HEK293 (cell line): Measurements from ENCODE around the gene APBB2.

Source experiments
- CTCF ChIA-PET: fragments of 350-600 bp; formaldehyde crosslinking; extraction: SDS; loops from one replicate; lab custom pipeline; 2021; ENCODE audit warnings: antibody characterized with exemption; lab: Yijun Ruan, JAX
- POLR2A ChIA-PET: fragments of 300-600 bp; formaldehyde crosslinking; extraction: SDS; loops from one replicate; lab custom pipeline; 2020; ENCODE audit warnings: antibody characterized with exemption, inconsistent platforms; lab: Yijun Ruan, JAX
- H3K27ac ChIP-seq: fragments of 200-500 bp; sonication (Bioruptor generic); 2 replicates; pipeline ENCODE4 v1.5.1; 2014; ENCODE audit warnings: low read depth, low read length, control low read depth, inconsistent platforms; ENCODE audit errors: extremely low read depth
- H3K36me3 ChIP-seq, 2 experiments: fragments of 200-500 bp in 1 of 2; sonication (Bioruptor generic) in 1 of 2; 1 replicate in 1 of 2; 2 replicates in 1 of 2; pipeline ENCODE4 v1.5.1; 2014 to 2017; ENCODE audit warnings: inconsistent platforms in 2 of 2, low read length in 2 of 2; ENCODE audit not compliant: control insufficient read depth in 2 of 2, insufficient read depth in 1 of 2
- H3K4me1 ChIP-seq: fragments of 200-500 bp; sonication (Bioruptor generic); 2 replicates; pipeline ENCODE4 v1.5.1; 2014; ENCODE audit warnings: mild to moderate bottlenecking, low read length, inconsistent platforms; ENCODE audit not compliant: control insufficient read depth, insufficient read depth
- H3K4me3 ChIP-seq: 2 replicates; pipeline ENCODE4 v1.5.1; 2011; ENCODE audit warnings: low read depth, mild to moderate bottlenecking, control low read depth, low read length, moderate library complexity
- H3K9me3 ChIP-seq: fragments of 200-500 bp; sonication (Bioruptor generic); 2 replicates; pipeline ENCODE4 v1.5.1; 2014; ENCODE audit warnings: low read depth, low read length, inconsistent platforms; ENCODE audit not compliant: control insufficient read depth, insufficient read depth
- ELK4 ChIP-seq: IDR thresholded peaks from 2 replicates; pipeline ENCODE4 v1.6.1; 2011; ENCODE audit warnings: mild to moderate bottlenecking, low read depth, low read length, borderline replicate concordance
- KLF7 ChIP-seq: fragments of 450-650 bp; formaldehyde crosslinking; IDR thresholded peaks from 2 replicates; pipeline ENCODE4 v1.5.1; 2016; ENCODE audit warnings: missing biosample characterization, missing genetic modification characterization, borderline replicate concordance
- MZF1 ChIP-seq: fragments of 450-650 bp; formaldehyde crosslinking; IDR thresholded peaks from 2 replicates; pipeline ENCODE4 v1.5.1; 2017; ENCODE audit warnings: missing biosample characterization, missing genetic modification characterization, borderline replicate concordance
- ZEB2 ChIP-seq: fragments of 450-650 bp; formaldehyde crosslinking; IDR thresholded peaks from 2 replicates; pipeline ENCODE4 v1.5.1; 2016; ENCODE audit warnings: missing biosample characterization, missing genetic modification characterization
- ZNF10 ChIP-seq: fragments of 450-650 bp; formaldehyde crosslinking; IDR thresholded peaks from 2 replicates; pipeline ENCODE4 v1.5.1; 2017; ENCODE audit warnings: missing biosample characterization, missing genetic modification characterization
- ZNF157 ChIP-seq: fragments of 450-650 bp; formaldehyde crosslinking; IDR thresholded peaks from 2 replicates; pipeline ENCODE4 v1.5.1; 2016; ENCODE audit warnings: missing biosample characterization, missing genetic modification characterization
- ZNF16 ChIP-seq: fragments of 450-650 bp; formaldehyde crosslinking; IDR thresholded peaks from 2 replicates; pipeline ENCODE4 v1.5.1; 2016; ENCODE audit warnings: low read depth, missing biosample characterization, missing genetic modification characterization
- ZNF174 ChIP-seq: fragments of 450-650 bp; formaldehyde crosslinking; IDR thresholded peaks from 2 replicates; pipeline ENCODE4 v1.5.0; 2017; ENCODE audit warnings: missing biosample characterization, mild to moderate bottlenecking, missing genetic modification characterization
- ZNF202 ChIP-seq: fragments of 450-650 bp; formaldehyde crosslinking; IDR thresholded peaks from 2 replicates; pipeline ENCODE4 v1.5.1; 2016; ENCODE audit warnings: missing biosample characterization, missing genetic modification characterization, borderline replicate concordance
- ZNF211 ChIP-seq: fragments of 450-650 bp; formaldehyde crosslinking; IDR thresholded peaks from 2 replicates; pipeline ENCODE4 v1.5.1; 2016; ENCODE audit warnings: low read depth, missing biosample characterization, missing genetic modification characterization
- ZNF223 ChIP-seq: fragments of 450-650 bp; formaldehyde crosslinking; IDR thresholded peaks from 2 replicates; pipeline ENCODE4 v1.5.1; 2016; ENCODE audit warnings: missing biosample characterization, missing genetic modification characterization
- ZNF280C ChIP-seq: fragments of 450-650 bp; formaldehyde crosslinking; IDR thresholded peaks from 2 replicates; pipeline ENCODE4 v1.5.1; 2016; ENCODE audit warnings: missing biosample characterization, missing genetic modification characterization
- ZNF510 ChIP-seq: fragments of 450-650 bp; formaldehyde crosslinking; IDR thresholded peaks from 2 replicates; pipeline ENCODE4 v1.5.1; 2018; ENCODE audit warnings: mild to moderate bottlenecking, missing genetic modification characterization, missing biosample characterization; ENCODE audit not compliant: insufficient replicate concordance
- ZNF585B ChIP-seq: fragments of 450-650 bp; formaldehyde crosslinking; IDR thresholded peaks from 2 replicates; pipeline ENCODE4 v1.5.1; 2016; ENCODE audit warnings: missing biosample characterization, missing genetic modification characterization
- ZNF639 ChIP-seq: fragments of 450-650 bp; formaldehyde crosslinking; IDR thresholded peaks from 2 replicates; pipeline ENCODE4 v1.5.1; 2016; ENCODE audit warnings: missing biosample characterization, missing genetic modification characterization
- ZNF654 ChIP-seq: fragments of 450-650 bp; formaldehyde crosslinking; IDR thresholded peaks from 2 replicates; pipeline ENCODE4 v1.5.1; 2016; ENCODE audit warnings: low read depth, missing biosample characterization, missing genetic modification characterization
- ZNF660 ChIP-seq: fragments of 450-650 bp; IDR thresholded peaks from 2 replicates; pipeline ENCODE4 v1.5.1; 2018; ENCODE audit warnings: missing biosample characterization, mild to moderate bottlenecking, missing genetic modification characterization
- ZNF776 ChIP-seq: fragments of 450-650 bp; formaldehyde crosslinking; IDR thresholded peaks from 2 replicates; pipeline ENCODE4 v1.5.0; 2017; ENCODE audit warnings: missing biosample characterization, missing genetic modification characterization, borderline replicate concordance
- ZSCAN23 ChIP-seq: fragments of 450-650 bp; formaldehyde crosslinking; IDR thresholded peaks from 2 replicates; pipeline ENCODE4 v1.5.1; 2016; ENCODE audit warnings: missing biosample characterization, missing genetic modification characterization

Gene APBB2

GRCh38 chr4:40976343-40976742, 238.0 kb downstream of the APBB2 start:
- Histone ChIP-seq H3K36me3 (no peaks in the 10 kb centered on the region), H3K9me3 (no peaks in the 10 kb centered on the region), H3K27ac (no peak overlapping the region), H3K4me3 (no peak overlapping the region), H3K4me1 (no peaks in the 10 kb centered on the region)
- CTCF ChIA-PET, result interaction anchor here (0.6 to 7.3 kb wide), 15 partner anchors 9 to 317 kb away, joined by 3 to 57 read pairs (median 5); partner anchors contain the start of gene APBB2
- POLR2A ChIA-PET, result interaction anchor here (0.5 to 1.0 kb wide), 2 partner anchors 76 to 238 kb away, joined by 3 read pairs; partner anchors contain the start of gene APBB2
- TF ChIP-seq ZNF654 (tag by site-specific recombination) (peak; percentile 21), ZNF510 (tag by site-specific recombination) (no peak), ZNF639 (tag by site-specific recombination) (no peak), ZNF776 (tag by site-specific recombination) (no peak), ZEB2 (tag by site-specific recombination) (no peak), MZF1 (tag by site-specific recombination) (no peak), ZNF174 (tag by site-specific recombination) (no peak), ZSCAN23 (tag by site-specific recombination) (no peak), ZNF585B (tag by site-specific recombination) (no peak), ZNF280C (tag by site-specific recombination) (no peak), ZNF223 (tag by site-specific recombination) (no peak), ZNF660 (tag by site-specific recombination) (peak; percentile 78), ZNF211 (tag by site-specific recombination) (no peak)

GRCh38 chr4:40972722-40973121, 241.6 kb downstream of the APBB2 start:
- no peak overlapping the region for H3K4me3 ChIP-seq
- POLR2A ChIA-PET, result no interaction called here
- CTCF ChIA-PET, result interaction anchor here (0.6 to 1.2 kb wide), 2 partner anchors 18 to 51 kb away, joined by 3 to 5 read pairs; no protein-coding TSS in a partner anchor
- no peaks in the 10 kb centered on the region for H3K9me3 ChIP-seq
- H3K27ac ChIP-seq, result no peak overlapping the region
- H3K4me1 ChIP-seq, result no peaks in the 10 kb centered on the region
- TF ChIP-seq ZNF10 (tag by site-specific recombination), result no peak
- no peak for TF ChIP-seq ZNF202 (tag by site-specific recombination)
- TF ChIP-seq ELK4, result no peak
- TF ChIP-seq KLF7 (tag by site-specific recombination), result no peak
- no peak for TF ChIP-seq ZNF157 (tag by site-specific recombination)
- TF ChIP-seq ZNF16 (tag by site-specific recombination), result no peak
- H3K36me3 ChIP-seq, result no peaks in the 10 kb centered on the region
